HepG2 (cell line): ENCODE measurements around the gene SLC35B3. TPM values are rescaled to one million over a fixed set of nuclear protein-coding genes. Genes with fewer than 3 reads are reported as not detected.

Source experiments
- ATAC-seq: fragments of 200-7000 bp; cut with Tn5 transposase; 3 replicates; pipeline ENCODE4 v1.9.1; 2020; ENCODE audit warnings: mild to moderate bottlenecking, moderate library complexity
- BruUV-seq: library from RNA; stranded (reverse); fragments of 400-500 nt; replicated peaks from 2 replicates; lab custom pipeline; 2021; lab: Mats Ljungman, UMichigan
- CTCF ChIA-PET: fragments of 300-600 bp; formaldehyde crosslinking; extraction: SDS; loops from one replicate; lab custom pipeline; 2021; ENCODE audit warnings: low total read pairs, inconsistent platforms, low intra/inter-chr PET ratio; lab: Yijun Ruan, JAX
- POLR2A ChIA-PET: fragments of 350-600 bp; sonication (Branson Sonifier 250); formaldehyde crosslinking; loops from one replicate; lab custom pipeline; 2020; ENCODE audit warnings: antibody characterized with exemption, inconsistent platforms; lab: Yijun Ruan, JAX
- DNase-seq: peaks from one replicate; pipeline ENCODE4 v3.0.0-alpha.2; 2015; ENCODE audit warnings: low spot score
- FAIRE-seq: peaks from 3 replicates; lab custom pipeline; 2011; peaks lifted over from hg19 to GRCh38; lab: Jason Lieb, UNC
- H2AFZ ChIP-seq: one replicate; pipeline ENCODE4 v1.6.1; 2011; ENCODE audit warnings: low read length, inconsistent platforms
- H3K27ac ChIP-seq: fragments of 300-600 bp; 3 replicates; pipeline ENCODE4 v1.8.0; 2011; ENCODE audit warnings: mixed run types, mild to moderate bottlenecking, mixed read lengths, low read length, inconsistent platforms; ENCODE audit not compliant: insufficient read depth; ENCODE audit errors: extremely low read length
- H3K27me3 ChIP-seq, 2 experiments: fragments of 200-600 bp in 1 of 2; 2 replicates in 1 of 2; 3 replicates in 1 of 2; pipeline versions ENCODE4 v1.6.0 to v1.8.0; 2011; ENCODE audit warnings: low read length in 2 of 2, mild to moderate bottlenecking in 2 of 2, moderate library complexity in 2 of 2, inconsistent platforms in 1 of 2; ENCODE audit not compliant: insufficient read depth in 2 of 2, control insufficient read depth in 1 of 2
- H3K36me3 ChIP-seq, 2 experiments: fragments of 200-600 bp in 1 of 2; replicated peaks in 1 of 2; 2 replicates in 1 of 2; 3 replicates in 1 of 2; pipeline versions ENCODE4 v1.5.1 to v1.8.0; 2011; ENCODE audit warnings: low read length in 2 of 2, inconsistent platforms in 1 of 2; ENCODE audit not compliant: insufficient read depth in 2 of 2, control insufficient read depth in 1 of 2
- H3K4me1 ChIP-seq: 2 replicates; pipeline ENCODE4 v1.5.1; 2012; ENCODE audit warnings: low read length, inconsistent platforms; ENCODE audit not compliant: insufficient read depth
- H3K4me2 ChIP-seq: 2 replicates; pipeline ENCODE4 v1.6.0; 2011; ENCODE audit warnings: low read depth, low read length, inconsistent platforms
- H3K4me3 ChIP-seq, 3 experiments: fragments of 200-600 bp in 1 of 3; sonication (generic), shearing (Covaris generic) in 1 of 3; replicated peaks in 1 of 3; 2 replicates each; pipeline ENCODE4 v1.5.1; 2011 to 2016; ENCODE audit warnings: low read length in 3 of 3, inconsistent platforms in 2 of 3, low read depth in 2 of 3, mild to moderate bottlenecking in 2 of 3, control low read depth in 1 of 3, mixed read lengths in 1 of 3; ENCODE audit not compliant: insufficient read depth in 1 of 3
- H3K79me2 ChIP-seq: one replicate; pipeline ENCODE4 v1.6.1; 2011; ENCODE audit warnings: low read length, inconsistent platforms; ENCODE audit not compliant: insufficient read depth
- H3K9ac ChIP-seq: 2 replicates; pipeline ENCODE4 v1.6.0; 2011; ENCODE audit warnings: mild to moderate bottlenecking, low read depth, low read length, inconsistent platforms; ENCODE audit not compliant: insufficient read depth
- H3K9me3 ChIP-seq: 2 replicates; pipeline ENCODE4 v1.5.1; 2012; ENCODE audit warnings: mild to moderate bottlenecking, low read length
- H4K20me1 ChIP-seq: 2 replicates; pipeline ENCODE4 v1.6.0; 2011; ENCODE audit warnings: inconsistent platforms, mild to moderate bottlenecking, low read length, moderate library complexity; ENCODE audit not compliant: insufficient read depth
- ADNP ChIP-seq: sonication (generic); formaldehyde crosslinking; IDR thresholded peaks from 2 replicates; pipeline ENCODE4 v1.4.0; 2020; ENCODE audit warnings: missing genetic modification reagents
- BCLAF1 ChIP-seq: fragments of 450-650 bp; IDR thresholded peaks from 2 replicates; pipeline ENCODE4 v1.6.1; 2017; ENCODE audit warnings: mild to moderate bottlenecking
- CTCF ChIP-seq: sonication (generic); formaldehyde crosslinking; IDR thresholded peaks from 2 replicates; pipeline ENCODE4 v1.5.0; 2020; ENCODE audit warnings: mild to moderate bottlenecking, missing genetic modification reagents, moderate library complexity
- MNT ChIP-seq: fragments of 450-650 bp; IDR thresholded peaks from 2 replicates; pipeline ENCODE4 v1.6.1; 2016
- NR2C2 ChIP-seq: sonication (generic); formaldehyde crosslinking; IDR thresholded peaks from 2 replicates; pipeline ENCODE4 v1.4.0; 2020; ENCODE audit warnings: missing genetic modification reagents, mild to moderate bottlenecking, moderate library complexity, borderline replicate concordance
- PAF1 ChIP-seq: IDR thresholded peaks from 2 replicates; pipeline ENCODE4 v1.6.1; 2016; ENCODE audit warnings: missing genetic modification reagents, missing compliant biosample characterization
- PRDM4 ChIP-seq: sonication (generic); formaldehyde crosslinking; IDR thresholded peaks from 2 replicates; pipeline ENCODE4 v1.9.0; 2021; ENCODE audit warnings: missing genetic modification reagents, borderline replicate concordance
- SOX5 ChIP-seq: IDR thresholded peaks from 2 replicates; pipeline ENCODE4 v1.6.1; 2016; ENCODE audit warnings: borderline replicate concordance
- TFAP4 ChIP-seq: sonication (generic); IDR thresholded peaks from 2 replicates; pipeline ENCODE4 v1.6.1; 2016; ENCODE audit warnings: low read depth, borderline replicate concordance
- WGBS: methylation state at CpG from one replicate; pipeline ENCODE4 v1.1.6; 2017; ENCODE audit warnings: low lambda C conversion rate; 5-methylcytosine and 5-hydroxymethylcytosine counted together
- in situ Hi-C: cut with HindIII; loops from 2 replicates; pipeline ENCODE4 v1.10.0; 2017; ENCODE audit warnings: low pct_unique_long_range_greater_than_20kb; ENCODE audit not compliant: extremely low pct_ligation_motif_present
- intact Hi-C: fragments of 100-400 bp; cut with micrococcal nuclease; formaldehyde crosslinking; loops from one replicate; pipeline ENCODE4 v1.10.0; 2022; ENCODE audit not compliant: unreplicated experiment
- polyA plus RNA-seq, 8 experiments: library from polyadenylated mRNA; depleted of rRNA in 3 of 8; stranded (reverse) in 7 of 8; unstranded in 1 of 8; fragments of >200 nt; fragmentation: Illumina TruSeq in 4 of 8; extraction: Trizol in 4 of 8; gene quantifications; 2 replicates each; pipeline versions ENCODE4 v1.2.1 to v1.2.3, GENCODE V29; 2011 to 2016; ENCODE audit warnings: low read depth in 4 of 8, missing spikeins in 1 of 8, mixed read lengths in 1 of 8; ENCODE audit not compliant: insufficient read depth in 1 of 8
- total RNA-seq, 5 experiments: library from RNA; depleted of rRNA; stranded (reverse); fragments of >200 nt; fragmentation: Illumina TruSeq; extraction: Trizol; gene quantifications; 2 replicates each; pipeline ENCODE4 v1.2.3, GENCODE V29; 2016; ENCODE audit warnings: low read depth in 1 of 5

The SLC35B3 gene
- total and polyA plus RNA-seq, 2 of the 13 experiments (the other 11 are each of a cell fraction or from before 2014, with no cell fraction given): 8.7 to 13.5 TPM

- DNase-seq: no peak
- H3K9ac ChIP-seq: no peak overlapping the region
- no peak overlapping the region for H2AFZ ChIP-seq
- H3K9me3 ChIP-seq: no peaks in the 10 kb centered on the region
- no peaks in the 10 kb centered on the region for H3K4me1 ChIP-seq
- FAIRE-seq: no peak
- CTCF ChIA-PET: no interaction called here
- intact Hi-C loops: no loop called here
- BruUV-seq: no TSS peak
- no peak overlapping the region for H3K4me2 ChIP-seq
- no peak for ATAC-seq
- in situ Hi-C loops: no loop called here
- no peak overlapping the region for H3K27ac ChIP-seq
- H3K79me2 ChIP-seq: no peaks in the 10 kb centered on the region
- H3K27me3 ChIP-seq: 0 out of 5 replicates have a peak, but pooled peaks cover 0 to 3% of the 10 kb centered on the region in 2 experiments
- H3K36me3 ChIP-seq: no peaks in the 10 kb centered on the region
- WGBS: 16% methylated on average over 1 of the region's 1 CpG
- no peak overlapping the region for H3K4me3 ChIP-seq
- H4K20me1 ChIP-seq: no peaks in the 10 kb centered on the region
- POLR2A ChIA-PET: no interaction called here
- TF ChIP-seq PRDM4 (CRISPR knock-in tag) (no peak), SOX5 (CRISPR knock-in tag) (no peak), ADNP (no peak), TFAP4 (no peak), MNT (no peak), NR2C2 (CRISPR knock-in tag) (no peak), BCLAF1 (no peak), PAF1 (CRISPR knock-in tag) (no peak), CTCF (CRISPR knock-in tag) (no peak)
These were observed 52.9 kb downstream of the SLC35B3 start for GRCh38 chr6:8382434-8382833.
